ENCODE data around the gene GRID2. TPM values are rescaled to one million over a fixed set of nuclear protein-coding genes. Genes with fewer than 3 reads are reported as not detected.

The GRID2 gene
- total and polyA plus RNA-seq, 9 of the 15 experiments (the other 6 are each of a cell fraction or from before 2014, with no cell fraction given), result 0.04 TPM; not detected in 7

- Histone ChIP-seq H3K4me2 (ENCODE audit: insufficient read depth, low read length) (no peak overlapping the region), H3K79me2 (ENCODE audit: control insufficient read depth, insufficient read depth, low read length) (no peaks in the 10 kb centered on the region), H3K27ac (ENCODE audit: extremely low read depth, low read depth, low read length) (no peak overlapping the region), H3K9me1 (ENCODE audit: control insufficient read depth, insufficient read depth, low read length) (no peaks in the 10 kb centered on the region), H4K20me1 (replicated peaks; ENCODE audit: control insufficient read depth, insufficient read depth, low read length) (no peaks in the 10 kb centered on the region), H3K4me3 (no peak overlapping the region), H3K27me3 (ENCODE audit: control insufficient read depth in 2 of 2, insufficient read depth in 2 of 2, low read length in 2 of 2) (no peaks in the 10 kb centered on the region), H3K4me1 (replicated peaks in 1 of 2; ENCODE audit: control insufficient read depth in 2 of 2, insufficient read depth in 2 of 2, low read length in 2 of 2) (no peaks in the 10 kb centered on the region), H3K9ac (ENCODE audit: insufficient read depth in 1 of 2, low read depth in 2 of 2, low read length in 2 of 2) (no peak overlapping the region), H2AFZ (ENCODE audit: low read depth, low read length) (no peak overlapping the region), H3K36me3 (ENCODE audit: control insufficient read depth, insufficient read depth, low read length) (no peaks in the 10 kb centered on the region), H3K9me3 (replicated peaks; ENCODE audit: control insufficient read depth, insufficient read depth, low read depth, low read length) (no peaks in the 10 kb centered on the region)
- in situ Hi-C loops (cut with MboI) (no loop called here), intact Hi-C loops (cut with micrococcal nuclease) (no loop called here)
- BruUV-seq (replicated peaks), result no TSS peak
- DNase-seq (ENCODE audit: extremely low read depth in 1 of 4, low spot score in 3 of 4), result no peak
- no peak for TF ChIP-seq ZNF224 (CRISPR knock-in tag; IDR thresholded peaks at IDR 0.05)
- TF ChIP-seq ZNF699 (CRISPR knock-in tag; IDR thresholded peaks at IDR 0.05; ENCODE audit: insufficient replicate concordance), result no peak
- no peak for TF ChIP-seq SIX5 (IDR thresholded peaks at IDR 0.05; ENCODE audit: borderline replicate concordance in 1 of 2, insufficient read depth in 1 of 2, low read depth in 1 of 2, low read length in 2 of 2)
- no peak for TF ChIP-seq ZNF24 (IDR thresholded peaks at IDR 0.05)
- no peak for TF ChIP-seq U2AF1 (optimal IDR thresholded peaks at IDR 0.05; ENCODE audit: low read depth, low read length)
- no peak for TF ChIP-seq CREBBP (IDR thresholded peaks at IDR 0.05; ENCODE audit: low read depth, low read length)
- no peak for TF ChIP-seq REST (IDR thresholded peaks at IDR 0.05; ENCODE audit: borderline replicate concordance)
- TF ChIP-seq REST (CRISPR knock-in tag; IDR thresholded peaks at IDR 0.05; ENCODE audit: low read depth), result no peak
- ChIA-PET CTCF (ENCODE audit: low intra/inter-chr PET ratio) (no interaction called here), POLR2A (no interaction called here)
- 0% methylated on average over 1 of the region's 1 CpG for WGBS (ENCODE audit: insufficient coverage, low coverage, missing lambda C conversion rate)
- ATAC-seq, result no peak
- FAIRE-seq, result no peak
Observed at GRCh38 chr4:92812652-92813051, 508.9 kb downstream of the GRID2 start.
